ENCODE measurements around the gene ROS1.

ROS1 gene

DNA sequence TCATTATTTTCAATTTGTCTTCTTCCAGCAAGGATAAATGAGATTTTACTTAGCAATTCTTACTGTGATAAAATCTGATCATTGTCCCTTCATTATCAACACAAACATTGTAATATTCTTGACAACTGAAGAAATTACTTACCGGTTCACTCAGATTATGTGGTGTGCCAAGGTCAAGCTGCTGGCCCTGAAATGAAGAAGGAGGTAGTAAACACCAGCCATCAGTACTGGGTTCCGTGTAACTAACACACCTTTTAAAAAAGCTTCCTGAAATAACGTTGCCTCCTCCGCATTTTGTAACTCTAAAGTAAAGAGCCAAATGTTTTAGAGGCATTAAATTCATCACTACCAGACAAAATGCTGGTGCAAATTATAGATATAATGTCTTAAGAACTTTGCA lies 7.4 kb downstream of the ROS1 start:
- TF ChIP-seq SIN3A (IDR thresholded peaks at IDR 0.05; ENCODE audit: borderline replicate concordance, insufficient read depth, low read length), result no peak
- TF ChIP-seq, protein P1, sequence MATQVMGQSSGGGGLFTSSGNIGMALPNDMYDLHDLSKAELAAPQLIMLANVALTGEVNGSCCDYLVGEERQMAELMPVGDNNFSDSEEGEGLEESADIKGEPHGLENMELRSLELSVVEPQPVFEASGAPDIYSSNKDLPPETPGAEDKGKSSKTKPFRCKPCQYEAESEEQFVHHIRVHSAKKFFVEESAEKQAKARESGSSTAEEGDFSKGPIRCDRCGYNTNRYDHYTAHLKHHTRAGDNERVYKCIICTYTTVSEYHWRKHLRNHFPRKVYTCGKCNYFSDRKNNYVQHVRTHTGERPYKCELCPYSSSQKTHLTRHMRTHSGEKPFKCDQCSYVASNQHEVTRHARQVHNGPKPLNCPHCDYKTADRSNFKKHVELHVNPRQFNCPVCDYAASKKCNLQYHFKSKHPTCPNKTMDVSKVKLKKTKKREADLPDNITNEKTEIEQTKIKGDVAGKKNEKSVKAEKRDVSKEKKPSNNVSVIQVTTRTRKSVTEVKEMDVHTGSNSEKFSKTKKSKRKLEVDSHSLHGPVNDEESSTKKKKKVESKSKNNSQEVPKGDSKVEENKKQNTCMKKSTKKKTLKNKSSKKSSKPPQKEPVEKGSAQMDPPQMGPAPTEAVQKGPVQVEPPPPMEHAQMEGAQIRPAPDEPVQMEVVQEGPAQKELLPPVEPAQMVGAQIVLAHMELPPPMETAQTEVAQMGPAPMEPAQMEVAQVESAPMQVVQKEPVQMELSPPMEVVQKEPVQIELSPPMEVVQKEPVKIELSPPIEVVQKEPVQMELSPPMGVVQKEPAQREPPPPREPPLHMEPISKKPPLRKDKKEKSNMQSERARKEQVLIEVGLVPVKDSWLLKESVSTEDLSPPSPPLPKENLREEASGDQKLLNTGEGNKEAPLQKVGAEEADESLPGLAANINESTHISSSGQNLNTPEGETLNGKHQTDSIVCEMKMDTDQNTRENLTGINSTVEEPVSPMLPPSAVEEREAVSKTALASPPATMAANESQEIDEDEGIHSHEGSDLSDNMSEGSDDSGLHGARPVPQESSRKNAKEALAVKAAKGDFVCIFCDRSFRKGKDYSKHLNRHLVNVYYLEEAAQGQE (IDR thresholded peaks at IDR 0.05; ENCODE audit: insufficient read depth in 1 of 2, low read depth in 2 of 2, low read length in 2 of 2), result no peak
- no peak for TF ChIP-seq POLR2AphosphoS5 (IDR thresholded peaks at IDR 0.05; ENCODE audit: low read depth, low read length)
- TF ChIP-seq FOXP2 (optimal IDR thresholded peaks at IDR 0.05; ENCODE audit: borderline replicate concordance, extremely low read depth, extremely low read length, insufficient read depth), result no peak
- no peak for TF ChIP-seq TAF1 (IDR thresholded peaks at IDR 0.05; ENCODE audit: borderline replicate concordance, insufficient read depth, low read length)

DNA sequence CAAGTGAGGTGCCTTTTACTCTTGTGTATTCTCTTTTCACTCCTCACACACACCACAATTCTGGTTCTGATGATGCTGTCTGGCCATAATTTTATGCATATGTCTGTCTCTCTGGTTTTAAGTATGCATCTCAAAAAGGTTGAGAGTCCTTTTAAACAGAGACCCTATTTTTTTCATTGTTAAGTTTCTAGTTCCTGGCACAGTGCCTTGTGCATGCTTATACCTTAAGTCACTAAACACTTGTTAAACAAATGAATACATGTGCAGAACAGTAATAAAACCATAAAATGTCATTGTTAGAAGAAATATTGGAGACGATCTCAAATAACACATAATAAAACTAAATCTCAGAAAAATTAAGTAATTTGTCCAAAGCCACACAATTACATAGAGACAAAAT lies 7.9 kb downstream of the ROS1 start:
- TF ChIP-seq FOXP2 (optimal IDR thresholded peaks at IDR 0.05; ENCODE audit: borderline replicate concordance, extremely low read depth, extremely low read length, insufficient read depth) (no peak), SIN3A (IDR thresholded peaks at IDR 0.05; ENCODE audit: borderline replicate concordance, insufficient read depth, low read length) (no peak), POLR2AphosphoS5 (IDR thresholded peaks at IDR 0.05; ENCODE audit: low read depth, low read length) (no peak), TAF1 (IDR thresholded peaks at IDR 0.05; ENCODE audit: borderline replicate concordance, insufficient read depth, low read length) (no peak)
- TF ChIP-seq, protein P1 (IDR thresholded peaks at IDR 0.05; ENCODE audit: insufficient read depth in 1 of 2, low read depth in 2 of 2, low read length in 2 of 2), result no peak

DNA sequence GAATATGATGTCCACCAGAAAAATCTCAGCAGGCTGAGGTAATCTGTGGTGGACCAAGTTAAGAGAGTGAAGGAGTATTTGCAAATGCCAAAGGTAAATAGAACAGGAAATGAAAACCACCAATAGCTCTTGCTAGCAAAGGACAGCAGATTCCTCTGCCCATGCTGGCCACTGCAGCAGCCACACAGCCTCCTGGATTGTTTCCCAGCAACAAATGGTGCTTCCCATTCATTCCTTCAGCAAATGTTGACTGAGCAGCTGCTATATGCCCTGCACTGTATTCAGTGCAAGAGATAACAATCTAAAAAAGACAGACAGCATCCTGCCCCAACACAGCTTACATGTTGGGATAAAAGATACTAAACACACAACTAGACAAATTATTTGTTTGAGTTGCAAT lies 11.0 kb downstream of the ROS1 start:
- TF ChIP-seq SIN3A (IDR thresholded peaks at IDR 0.05; ENCODE audit: borderline replicate concordance, insufficient read depth, low read length) (no peak), POLR2AphosphoS5 (IDR thresholded peaks at IDR 0.05; ENCODE audit: low read depth, low read length) (no peak)
- TF ChIP-seq, protein P1 (IDR thresholded peaks at IDR 0.05; ENCODE audit: insufficient read depth in 1 of 2, low read depth in 2 of 2, low read length in 2 of 2), result no peak

DNA sequence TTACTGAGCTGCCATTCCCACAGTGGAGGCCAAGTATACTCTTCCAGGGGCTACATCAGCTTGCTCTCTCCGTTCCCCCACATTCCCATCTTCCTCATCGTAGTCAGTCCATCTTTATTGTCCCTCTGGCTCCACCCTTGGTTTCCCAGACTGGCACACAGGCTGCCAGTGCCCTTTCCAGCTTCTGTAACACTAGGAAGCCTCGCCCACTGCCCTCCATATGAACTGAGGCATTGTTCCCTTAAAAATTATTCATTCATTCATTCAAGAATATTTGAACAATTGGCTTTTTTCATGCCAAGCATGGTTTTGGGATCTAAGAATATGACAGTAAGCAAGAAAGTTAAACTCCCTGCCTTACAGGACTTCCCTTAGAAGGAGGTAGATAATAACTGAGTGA lies 14.3 kb downstream of the ROS1 start:
- no peak for TF ChIP-seq POLR2AphosphoS5 (IDR thresholded peaks at IDR 0.05; ENCODE audit: low read depth, low read length)
- TF ChIP-seq, protein P1 (IDR thresholded peaks at IDR 0.05; ENCODE audit: insufficient read depth in 1 of 2, low read depth in 2 of 2, low read length in 2 of 2), result no peak
- no peak for TF ChIP-seq TAF1 (IDR thresholded peaks at IDR 0.05; ENCODE audit: borderline replicate concordance, insufficient read depth, low read length)
- TF ChIP-seq FOXP2 (optimal IDR thresholded peaks at IDR 0.05; ENCODE audit: borderline replicate concordance, extremely low read depth, extremely low read length, insufficient read depth), result no peak
- TF ChIP-seq SIN3A (IDR thresholded peaks at IDR 0.05; ENCODE audit: borderline replicate concordance, insufficient read depth, low read length), result no peak

DNA sequence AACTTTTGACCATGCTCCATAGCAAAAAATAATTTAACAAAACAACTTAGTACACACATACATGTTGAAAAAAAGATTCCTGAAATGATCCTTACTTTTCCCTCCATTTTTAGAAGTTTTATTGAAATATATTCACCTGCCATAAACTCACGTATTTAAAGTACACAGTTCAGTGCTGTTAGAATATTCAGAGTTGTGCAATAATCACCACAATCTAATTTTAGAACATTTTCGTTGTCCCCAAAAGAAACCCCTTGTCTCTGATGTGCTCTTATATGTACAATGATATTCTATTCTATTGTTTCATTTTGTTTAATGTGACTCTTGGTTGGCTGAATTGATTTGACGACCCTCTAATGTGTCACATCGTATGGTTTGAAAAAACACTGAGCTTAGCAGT lies 15.9 kb downstream of the ROS1 start:
- TF ChIP-seq, protein P1 (IDR thresholded peaks at IDR 0.05; ENCODE audit: insufficient read depth in 1 of 2, low read depth in 2 of 2, low read length in 2 of 2), result no peak
- TF ChIP-seq POLR2AphosphoS5 (IDR thresholded peaks at IDR 0.05; ENCODE audit: low read depth, low read length) (no peak), TAF1 (IDR thresholded peaks at IDR 0.05; ENCODE audit: borderline replicate concordance, insufficient read depth, low read length) (no peak)

Data from PFSK-1 (cell line).